Upper lobe of left lung (tissue), 4 donors: ENCODE results near the gene INSRR.

ENCODE experiments used
- POLR2A ChIP-seq, 4 donors: fragments of 450-650 bp; IDR thresholded peaks; one replicate each; pipeline ENCODE4 v1.5.1; 2016 to 2017; ENCODE audit warnings: antibody characterized with exemption in 4 of 4, mild to moderate bottlenecking in 2 of 4
- POLR2AphosphoS5 ChIP-seq, 2 donors: sonication (generic); formaldehyde crosslinking; IDR thresholded peaks; one replicate each; pipeline ENCODE4 v1.5.1; 2017; ENCODE audit warnings: antibody characterized with exemption in 2 of 2
- TF ChIP-seq, protein P1 (sequence below), 6 experiments: fragments of 450-650 bp in 4 of 6; fragments of 200-600 bp in 2 of 6; sonication (generic) in 2 of 6; IDR thresholded peaks; one replicate each; pipeline ENCODE4 v1.5.1; 2016 to 2019; ENCODE audit warnings: antibody characterized with exemption in 6 of 6

GRCh38 chr1:156815961-156816422 is 42.9 kb downstream of the INSRR start:
- TF ChIP-seq, protein P1, sequence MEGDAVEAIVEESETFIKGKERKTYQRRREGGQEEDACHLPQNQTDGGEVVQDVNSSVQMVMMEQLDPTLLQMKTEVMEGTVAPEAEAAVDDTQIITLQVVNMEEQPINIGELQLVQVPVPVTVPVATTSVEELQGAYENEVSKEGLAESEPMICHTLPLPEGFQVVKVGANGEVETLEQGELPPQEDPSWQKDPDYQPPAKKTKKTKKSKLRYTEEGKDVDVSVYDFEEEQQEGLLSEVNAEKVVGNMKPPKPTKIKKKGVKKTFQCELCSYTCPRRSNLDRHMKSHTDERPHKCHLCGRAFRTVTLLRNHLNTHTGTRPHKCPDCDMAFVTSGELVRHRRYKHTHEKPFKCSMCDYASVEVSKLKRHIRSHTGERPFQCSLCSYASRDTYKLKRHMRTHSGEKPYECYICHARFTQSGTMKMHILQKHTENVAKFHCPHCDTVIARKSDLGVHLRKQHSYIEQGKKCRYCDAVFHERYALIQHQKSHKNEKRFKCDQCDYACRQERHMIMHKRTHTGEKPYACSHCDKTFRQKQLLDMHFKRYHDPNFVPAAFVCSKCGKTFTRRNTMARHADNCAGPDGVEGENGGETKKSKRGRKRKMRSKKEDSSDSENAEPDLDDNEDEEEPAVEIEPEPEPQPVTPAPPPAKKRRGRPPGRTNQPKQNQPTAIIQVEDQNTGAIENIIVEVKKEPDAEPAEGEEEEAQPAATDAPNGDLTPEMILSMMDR (IDR thresholded peaks at IDR 0.05), result no peak
- no peak for TF ChIP-seq POLR2AphosphoS5 (IDR thresholded peaks at IDR 0.05)
- no peak for TF ChIP-seq POLR2A (IDR thresholded peaks at IDR 0.05)
